Central memory CD8-positive, alpha-beta T cell (primary cell): ENCODE results near the gene CADM3.

Source experiments
- ATAC-seq: fragments of 150-1000 bp; cut with Tn5 transposase; replicated peaks from 2 replicates; pipeline ENCODE4 v1.10.0; 2022; ENCODE audit warnings: mild to moderate bottlenecking, moderate FRiP score, moderate number of reproducible peaks; ENCODE audit not compliant: poor library complexity, severe bottlenecking; ENCODE audit errors: extremely low read depth
- DNase-seq, 2 donors: peaks; one replicate each; pipeline ENCODE4 v3.0.0; 2021; ENCODE audit warnings: low spot score in 2 of 2
- H3K27ac Mint-ChIP-seq: one replicate; pipeline ENCODE4 v1.8.0; 2022; ENCODE audit warnings: low read depth, mild to moderate bottlenecking, moderate library complexity, mixed read lengths
- H3K27me3 Mint-ChIP-seq: one replicate; pipeline ENCODE4 v1.8.0; 2022; ENCODE audit warnings: mixed read lengths
- H3K36me3 Mint-ChIP-seq: one replicate; pipeline ENCODE4 v1.8.0; 2022; ENCODE audit warnings: mild to moderate bottlenecking, moderate library complexity, mixed read lengths; ENCODE audit not compliant: insufficient read depth
- H3K4me1 Mint-ChIP-seq: one replicate; pipeline ENCODE4 v1.8.0; 2022; ENCODE audit warnings: mixed read lengths
- H3K4me3 Mint-ChIP-seq: one replicate; pipeline ENCODE4 v1.8.0; 2022; ENCODE audit warnings: mild to moderate bottlenecking, moderate library complexity, mixed read lengths
- H3K9me3 Mint-ChIP-seq: one replicate; pipeline ENCODE4 v1.8.0; 2022; ENCODE audit warnings: mixed read lengths

The CADM3 gene

DNA sequence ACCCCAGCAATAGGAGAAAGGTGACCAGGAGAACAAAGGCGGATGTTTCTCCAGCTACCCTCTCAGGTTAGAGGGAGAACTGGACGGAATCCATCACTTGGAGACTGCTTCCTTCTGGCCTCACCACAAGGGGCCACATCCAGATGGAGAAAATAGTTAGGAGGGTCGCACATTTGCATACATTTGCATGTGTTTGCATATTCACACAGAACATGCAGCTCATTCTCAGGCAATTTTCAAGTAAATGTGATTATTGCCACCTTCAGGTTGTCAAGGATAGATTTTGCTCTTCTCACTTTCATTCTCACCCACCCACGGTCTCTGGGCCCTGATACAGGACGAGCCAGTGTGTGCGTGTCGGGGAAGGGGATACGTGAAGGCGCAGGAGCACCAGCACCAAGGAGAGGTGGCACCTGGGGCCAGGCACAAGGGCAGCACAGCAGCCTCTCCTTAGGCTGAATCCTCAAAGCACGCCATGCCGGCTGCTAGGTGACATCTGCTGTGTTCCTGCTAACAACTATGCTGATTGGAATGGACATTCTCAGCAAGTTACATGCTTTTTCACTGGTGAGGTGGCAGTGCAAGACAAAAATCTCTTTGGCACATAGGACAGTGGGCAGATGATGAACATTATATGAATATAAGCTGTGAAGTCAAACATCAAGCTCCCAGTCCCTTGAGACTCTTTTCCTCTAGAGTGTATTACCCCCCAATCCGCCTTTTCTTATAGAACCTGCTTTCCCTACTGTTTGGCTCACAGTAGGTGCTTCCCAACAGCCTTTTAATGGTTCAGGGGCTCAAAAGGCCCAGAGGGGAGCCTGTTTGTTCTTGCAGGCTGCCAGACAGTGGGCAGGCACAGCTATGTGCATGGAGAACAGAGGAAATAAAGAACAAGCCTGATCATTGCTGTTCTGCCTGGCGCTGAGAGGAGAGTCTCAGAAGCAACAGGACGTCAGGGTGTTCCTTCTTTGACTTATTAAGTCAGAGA lies 47.5 kb downstream of the CADM3 start:
- no peak overlapping the region for H3K27ac Mint-ChIP-seq
- ATAC-seq (no peak), DNase-seq (no peak)
- H3K4me1 Mint-ChIP-seq, result no peaks in the 10 kb centered on the region
- no peak overlapping the region for H3K4me3 Mint-ChIP-seq
- H3K9me3 Mint-ChIP-seq, result no peaks in the 10 kb centered on the region
- no peaks in the 10 kb centered on the region for H3K36me3 Mint-ChIP-seq
- peaks cover 80% of the 10 kb centered on the region for H3K27me3 Mint-ChIP-seq

DNA sequence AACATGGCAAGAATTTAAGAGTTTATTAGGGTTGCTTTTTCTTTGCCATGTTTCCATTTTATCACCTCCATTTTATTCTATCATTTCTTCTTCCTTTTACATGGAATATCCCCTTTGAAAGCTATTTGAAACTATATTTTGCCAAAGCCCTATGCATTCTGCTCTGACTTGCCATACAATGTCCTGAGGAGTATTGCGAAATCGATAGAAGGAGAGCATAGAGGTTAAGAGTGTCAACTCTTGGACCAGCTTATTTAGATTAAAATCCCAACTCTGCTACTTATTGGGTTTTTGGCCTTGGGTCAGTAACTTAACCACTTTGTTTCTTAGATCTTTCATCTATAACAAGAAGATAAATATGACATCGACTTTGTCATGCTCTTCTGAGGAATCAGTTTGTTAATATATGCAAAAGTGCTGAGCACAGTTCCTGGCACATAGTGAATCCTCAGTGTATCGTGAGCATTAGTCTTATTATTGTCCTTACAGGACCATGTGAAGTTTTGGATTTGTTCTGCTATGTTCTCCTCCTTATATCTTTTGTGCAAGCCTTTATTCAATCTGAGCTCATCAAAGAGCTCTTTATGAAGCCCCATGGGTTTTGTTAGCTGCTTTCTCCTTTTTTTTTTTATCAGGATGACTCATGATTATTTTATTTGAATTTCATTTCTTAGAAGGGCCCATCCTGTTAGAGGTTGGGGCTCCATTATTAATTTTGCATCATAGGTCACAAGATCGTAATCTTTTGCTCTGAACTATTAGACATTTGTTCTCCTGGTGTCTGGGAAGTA lies 50.9 kb downstream of the CADM3 start:
- Mint-ChIP-seq H3K27me3 (peaks cover 76% of the 10 kb centered on the region), H3K4me3 (no peak overlapping the region), H3K27ac (no peak overlapping the region), H3K4me1 (no peaks in the 10 kb centered on the region), H3K9me3 (no peaks in the 10 kb centered on the region), H3K36me3 (no peaks in the 10 kb centered on the region)
- no peak for ATAC-seq
- no peak for DNase-seq

DNA sequence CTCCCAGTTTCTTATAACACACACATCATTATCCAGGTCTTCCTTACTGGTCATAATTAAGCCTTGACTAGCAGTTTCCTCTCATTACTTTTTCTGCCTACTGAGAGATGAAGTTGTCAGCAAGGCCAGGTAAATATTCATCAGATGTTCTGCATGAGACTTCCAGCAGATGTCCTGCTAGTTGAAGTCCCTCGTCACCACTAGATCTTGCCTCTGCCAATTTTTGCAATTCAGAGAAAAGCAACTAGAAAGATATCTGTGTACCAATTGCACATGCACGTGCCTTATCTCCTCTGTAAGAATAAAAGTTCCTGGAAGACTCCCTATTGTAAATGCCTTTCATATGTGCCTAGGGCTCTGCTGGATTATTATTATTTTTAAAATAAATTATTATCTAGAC lies 51.6 kb downstream of the CADM3 start:
- ATAC-seq (no peak), DNase-seq (no peak)
- Mint-ChIP-seq H3K36me3 (no peaks in the 10 kb centered on the region), H3K9me3 (no peaks in the 10 kb centered on the region), H3K27ac (no peak overlapping the region), H3K27me3 (peaks cover 69% of the 10 kb centered on the region), H3K4me1 (no peaks in the 10 kb centered on the region), H3K4me3 (no peak overlapping the region)

DNA sequence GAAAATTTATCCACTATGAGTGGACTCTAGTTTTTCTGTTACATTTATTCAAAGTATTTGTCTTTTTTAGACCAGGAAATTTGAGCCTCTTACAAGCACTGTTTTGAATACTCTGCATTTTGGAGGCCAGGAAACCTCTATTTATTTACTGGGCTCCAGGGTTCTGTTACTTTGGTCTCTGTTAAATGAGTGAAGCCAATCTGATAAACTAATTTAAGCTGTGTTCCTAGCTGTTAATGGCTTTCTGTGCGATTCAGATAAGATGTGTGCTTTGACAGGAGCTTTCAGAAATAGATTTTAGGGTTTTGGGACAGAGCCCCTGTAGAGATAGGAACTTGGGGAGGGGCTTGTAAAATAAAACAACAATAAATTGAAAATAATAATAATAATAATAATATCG lies 57.1 kb downstream of the CADM3 start:
- Mint-ChIP-seq H3K4me1 (no peaks in the 10 kb centered on the region), H3K27me3 (peaks cover 64% of the 10 kb centered on the region), H3K4me3 (no peak overlapping the region), H3K27ac (no peak overlapping the region), H3K36me3 (no peaks in the 10 kb centered on the region), H3K9me3 (no peaks in the 10 kb centered on the region)
- DNase-seq (no peak), ATAC-seq (no peak)

DNA sequence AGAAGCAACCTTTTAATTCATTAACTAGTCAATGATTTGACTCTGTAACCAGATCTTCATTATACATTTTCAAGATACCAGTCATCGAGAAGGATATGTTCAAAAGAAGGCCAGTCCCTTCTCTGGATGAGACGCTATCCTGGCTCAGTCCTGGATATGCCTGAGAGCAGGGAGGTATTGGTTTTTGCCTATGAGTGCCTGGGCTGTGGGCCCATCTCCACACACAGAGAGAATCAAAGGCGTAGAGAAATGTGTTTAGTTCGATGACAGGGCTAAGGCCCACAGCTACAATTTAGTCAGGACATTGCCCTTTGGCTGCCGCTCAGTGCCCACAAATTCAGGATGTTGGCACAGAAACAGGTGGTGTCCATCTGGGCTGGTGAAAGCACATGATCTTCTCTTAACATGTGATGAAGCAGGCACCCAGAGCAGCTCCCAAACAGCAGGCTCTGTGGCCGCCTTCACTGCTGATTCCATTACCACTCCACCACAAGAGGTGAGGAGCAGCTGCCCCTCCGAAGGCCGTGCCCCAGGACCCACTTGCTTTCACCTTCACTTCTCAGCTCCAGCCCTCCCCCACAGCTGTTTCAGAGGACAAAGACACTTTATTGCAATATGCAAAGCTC lies 58.0 kb downstream of the CADM3 start:
- Mint-ChIP-seq H3K27me3 (peaks cover 57% of the 10 kb centered on the region), H3K36me3 (no peaks in the 10 kb centered on the region), H3K4me3 (no peak overlapping the region), H3K27ac (no peak overlapping the region), H3K4me1 (no peaks in the 10 kb centered on the region), H3K9me3 (no peaks in the 10 kb centered on the region)
- no peak for ATAC-seq
- DNase-seq, result no peak

DNA sequence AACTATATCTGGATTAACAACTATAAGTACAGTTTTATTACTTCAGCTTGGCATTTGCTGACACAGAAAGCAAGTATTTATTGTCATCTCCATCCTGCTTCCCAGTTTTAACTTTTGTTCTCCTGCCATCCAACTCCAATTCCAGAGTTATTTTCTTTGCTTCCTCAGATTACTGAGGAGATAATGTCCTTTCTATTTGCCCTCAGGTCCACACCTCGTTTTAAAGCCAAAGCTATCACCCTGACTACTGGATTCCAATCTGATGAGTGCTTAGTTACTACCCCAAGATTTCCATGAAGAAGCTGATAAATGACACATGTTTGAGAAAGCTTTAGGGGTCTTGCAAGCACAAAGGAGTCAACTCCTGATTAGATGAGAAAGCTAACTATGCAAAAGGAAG lies 58.5 kb downstream of the CADM3 start:
- Mint-ChIP-seq H3K27ac (no peak overlapping the region), H3K36me3 (no peaks in the 10 kb centered on the region), H3K4me1 (no peaks in the 10 kb centered on the region), H3K9me3 (no peaks in the 10 kb centered on the region), H3K27me3 (peaks cover 56% of the 10 kb centered on the region), H3K4me3 (no peak overlapping the region)
- ATAC-seq, result no peak
- DNase-seq, result no peak

DNA sequence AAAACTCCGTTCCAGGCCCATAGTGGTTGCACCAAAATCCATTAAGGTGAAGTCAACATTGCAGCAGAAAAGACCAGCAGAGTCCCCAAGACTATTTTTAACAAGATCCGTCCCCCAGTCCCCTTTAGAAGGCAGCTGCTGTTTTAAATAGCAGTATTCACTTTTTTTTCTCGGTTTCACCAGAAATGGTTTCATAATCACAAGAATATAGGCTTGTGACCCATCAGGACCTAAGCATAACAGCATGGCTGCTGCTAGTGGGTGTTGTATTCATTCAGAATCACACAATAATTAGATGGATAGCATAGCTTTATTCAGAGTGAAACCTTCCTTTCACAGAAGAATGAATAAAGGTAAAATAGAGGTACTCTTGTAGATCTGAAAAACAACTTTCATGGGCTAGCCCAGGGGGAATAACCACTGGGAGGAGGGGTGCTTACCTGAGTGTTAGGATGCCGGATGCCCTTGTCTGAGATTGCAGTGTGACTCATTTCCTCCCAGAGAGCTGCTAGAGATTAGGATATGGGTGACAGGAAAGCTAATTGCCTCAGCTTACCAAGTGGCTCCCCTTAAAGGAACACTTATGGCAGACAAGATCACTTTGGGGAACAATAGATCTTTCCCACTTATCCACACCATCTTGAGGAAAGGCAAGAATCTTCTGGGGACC lies 68.3 kb downstream of the CADM3 start:
- no peak overlapping the region for H3K4me3 Mint-ChIP-seq
- DNase-seq (no peak), ATAC-seq (no peak)
- H3K36me3 Mint-ChIP-seq, result peaks cover 2% of the 10 kb centered on the region
- H3K27me3 Mint-ChIP-seq, result peaks cover 26% of the 10 kb centered on the region
- H3K27ac Mint-ChIP-seq, result no peak overlapping the region
- H3K4me1 Mint-ChIP-seq, result no peaks in the 10 kb centered on the region
- no peaks in the 10 kb centered on the region for H3K9me3 Mint-ChIP-seq

DNA sequence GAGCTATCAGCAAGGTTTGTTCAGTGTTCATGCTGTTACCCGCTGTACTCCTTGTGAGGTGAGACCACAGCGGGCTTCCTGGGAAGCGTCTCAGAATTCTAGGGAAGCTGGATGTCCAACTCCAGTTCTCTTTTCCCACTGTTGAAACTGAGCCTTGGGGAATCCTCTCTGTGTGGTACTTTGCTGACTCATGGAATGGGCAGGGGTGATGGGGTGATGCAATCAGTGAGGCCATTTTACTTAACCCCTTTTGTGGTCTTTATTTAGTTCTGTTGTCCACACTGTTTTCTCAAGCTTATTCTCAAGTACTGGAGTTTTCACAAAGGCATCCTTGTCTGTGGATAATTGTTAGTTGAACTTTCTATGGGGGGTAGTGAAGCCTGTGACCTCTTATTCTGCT lies 75.9 kb downstream of the CADM3 start:
- Mint-ChIP-seq H3K27me3 (peaks cover 77% of the 10 kb centered on the region), H3K36me3 (peaks cover 2% of the 10 kb centered on the region), H3K27ac (no peak overlapping the region), H3K9me3 (peaks cover 5% of the 10 kb centered on the region), H3K4me3 (no peak overlapping the region), H3K4me1 (no peaks in the 10 kb centered on the region)
- DNase-seq, result no peak
- no peak for ATAC-seq

DNA sequence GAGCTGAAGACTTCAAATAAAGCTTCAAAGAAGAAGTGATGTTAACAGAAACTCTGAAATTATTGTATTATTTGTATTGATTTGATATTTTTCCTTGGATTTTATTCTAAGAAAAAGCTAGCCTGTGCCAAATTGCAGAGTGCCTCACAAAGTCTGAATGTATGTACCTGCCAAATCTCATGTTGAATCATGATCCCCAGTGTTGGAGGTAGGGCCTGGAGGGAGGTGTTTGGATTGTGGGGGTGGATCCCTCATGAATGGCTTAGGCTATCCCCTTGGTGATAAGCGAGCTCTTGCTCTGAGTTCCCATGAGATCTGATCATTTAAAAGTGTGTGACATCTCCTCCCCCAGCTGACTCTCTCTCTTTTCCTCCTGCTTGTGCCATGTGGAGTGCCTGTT lies 76.9 kb downstream of the CADM3 start:
- ATAC-seq (no peak), DNase-seq (no peak)
- Mint-ChIP-seq H3K27ac (no peak overlapping the region), H3K4me3 (no peak overlapping the region), H3K9me3 (peaks cover 5% of the 10 kb centered on the region), H3K27me3 (peaks cover 86% of the 10 kb centered on the region), H3K4me1 (no peaks in the 10 kb centered on the region), H3K36me3 (peaks cover 2% of the 10 kb centered on the region)

DNA sequence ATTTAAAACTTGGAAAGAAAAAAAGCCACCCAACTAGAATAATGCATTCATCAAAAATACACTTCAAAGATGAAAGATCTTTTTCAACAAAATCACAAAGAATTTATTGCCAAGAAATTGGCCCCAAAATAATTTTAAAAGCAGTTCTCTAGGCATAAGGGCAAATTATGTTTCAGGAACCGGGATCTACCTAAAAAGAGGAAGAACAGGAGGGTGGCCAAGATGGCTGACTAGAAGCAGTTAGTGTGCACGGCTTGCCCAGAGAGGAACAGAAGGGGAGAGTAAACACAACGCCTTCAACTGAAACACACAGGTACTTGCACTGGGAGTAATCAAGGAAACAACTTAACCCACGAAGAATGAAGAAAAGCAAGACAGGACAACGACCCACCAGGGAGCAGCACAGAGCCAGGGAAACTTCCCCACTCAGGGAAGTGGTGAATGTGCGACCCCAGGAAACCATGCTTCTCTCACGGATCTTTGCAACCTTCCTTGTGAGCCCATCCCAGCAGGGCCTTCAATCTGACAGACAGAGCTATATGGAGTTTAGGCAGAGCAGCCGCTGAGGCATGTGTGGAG lies 79.3 kb downstream of the CADM3 start:
- Mint-ChIP-seq H3K27me3 (peaks cover 80% of the 10 kb centered on the region), H3K27ac (no peak overlapping the region), H3K36me3 (no peaks in the 10 kb centered on the region), H3K4me3 (no peak overlapping the region), H3K4me1 (no peaks in the 10 kb centered on the region), H3K9me3 (peaks cover 5% of the 10 kb centered on the region)
- DNase-seq, result no peak
- ATAC-seq, result no peak
